ENCODE data around the gene ARL15.

ARL15 gene

DNA sequence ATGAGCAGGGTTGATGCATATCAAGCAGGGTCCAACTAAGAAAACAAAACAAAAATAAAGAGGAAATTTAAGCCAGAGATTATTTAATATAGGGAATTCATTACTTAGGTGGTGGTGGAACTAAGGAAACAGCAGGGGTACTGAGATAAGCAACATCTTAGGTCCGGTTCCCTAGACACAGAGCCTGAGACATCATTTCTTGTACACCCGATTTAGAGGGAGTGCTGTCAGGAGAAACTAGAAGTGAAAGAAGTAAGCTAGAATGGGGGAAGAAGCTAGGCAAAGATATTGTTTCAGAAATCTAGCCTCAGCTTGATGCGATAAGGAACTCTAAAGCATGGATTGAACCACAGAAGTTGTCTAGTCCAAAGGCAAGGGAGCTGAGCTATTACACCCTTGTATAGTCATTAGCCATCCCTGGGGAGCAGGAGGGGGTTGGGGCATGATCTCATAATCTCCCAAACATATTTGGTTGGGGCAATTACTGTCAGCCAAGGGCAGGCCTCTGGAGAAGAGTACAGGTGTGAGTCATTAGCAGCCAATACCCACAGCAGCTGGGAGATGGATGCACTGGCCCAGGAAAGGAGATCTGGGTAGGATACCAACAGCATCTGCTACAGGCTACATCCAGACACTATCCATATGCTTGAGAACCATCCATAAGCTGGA, 194.5 kb downstream of the ARL15 start:
- no peak overlapping the region for H3K4me3 ChIP-seq (replicated peaks in 1 of 2; ENCODE audit: low read depth in 2 of 2, low read length in 2 of 2)
- DNase-seq (ENCODE audit: low read depth in 2 of 2) = peak in 1 of 2 donors; percentile 67
- TF ChIP-seq, protein P1, sequence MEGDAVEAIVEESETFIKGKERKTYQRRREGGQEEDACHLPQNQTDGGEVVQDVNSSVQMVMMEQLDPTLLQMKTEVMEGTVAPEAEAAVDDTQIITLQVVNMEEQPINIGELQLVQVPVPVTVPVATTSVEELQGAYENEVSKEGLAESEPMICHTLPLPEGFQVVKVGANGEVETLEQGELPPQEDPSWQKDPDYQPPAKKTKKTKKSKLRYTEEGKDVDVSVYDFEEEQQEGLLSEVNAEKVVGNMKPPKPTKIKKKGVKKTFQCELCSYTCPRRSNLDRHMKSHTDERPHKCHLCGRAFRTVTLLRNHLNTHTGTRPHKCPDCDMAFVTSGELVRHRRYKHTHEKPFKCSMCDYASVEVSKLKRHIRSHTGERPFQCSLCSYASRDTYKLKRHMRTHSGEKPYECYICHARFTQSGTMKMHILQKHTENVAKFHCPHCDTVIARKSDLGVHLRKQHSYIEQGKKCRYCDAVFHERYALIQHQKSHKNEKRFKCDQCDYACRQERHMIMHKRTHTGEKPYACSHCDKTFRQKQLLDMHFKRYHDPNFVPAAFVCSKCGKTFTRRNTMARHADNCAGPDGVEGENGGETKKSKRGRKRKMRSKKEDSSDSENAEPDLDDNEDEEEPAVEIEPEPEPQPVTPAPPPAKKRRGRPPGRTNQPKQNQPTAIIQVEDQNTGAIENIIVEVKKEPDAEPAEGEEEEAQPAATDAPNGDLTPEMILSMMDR (IDR thresholded peaks at IDR 0.05; ENCODE audit: low read depth, low read length) = no peak

DNA sequence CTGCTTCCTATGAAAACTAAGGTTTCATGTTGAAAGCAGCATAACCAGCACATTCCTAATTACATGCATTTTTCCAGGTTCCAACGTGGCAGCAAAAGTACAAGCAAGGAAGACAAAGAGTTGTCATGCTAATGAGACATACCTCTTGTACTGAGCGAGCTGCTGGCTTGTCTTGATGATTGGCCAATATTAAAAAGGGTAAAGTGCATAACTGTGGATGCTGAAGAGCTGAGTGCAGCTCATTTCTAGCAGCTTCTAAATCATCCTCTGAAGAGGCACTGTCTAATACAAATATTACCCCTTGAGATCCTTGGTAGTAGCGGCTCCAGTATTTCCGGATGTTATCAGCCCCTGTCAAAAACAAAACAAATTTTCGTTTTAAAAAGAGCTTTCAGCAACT, 197.3 kb downstream of the ARL15 start:
- DNase-seq (ENCODE audit: low read depth in 2 of 2) = no peak
- TF ChIP-seq, protein P1 (IDR thresholded peaks at IDR 0.05; ENCODE audit: low read depth, low read length) = no peak
- no peak overlapping the region for H3K4me3 ChIP-seq (replicated peaks in 1 of 2; ENCODE audit: low read depth in 2 of 2, low read length in 2 of 2)

DNA sequence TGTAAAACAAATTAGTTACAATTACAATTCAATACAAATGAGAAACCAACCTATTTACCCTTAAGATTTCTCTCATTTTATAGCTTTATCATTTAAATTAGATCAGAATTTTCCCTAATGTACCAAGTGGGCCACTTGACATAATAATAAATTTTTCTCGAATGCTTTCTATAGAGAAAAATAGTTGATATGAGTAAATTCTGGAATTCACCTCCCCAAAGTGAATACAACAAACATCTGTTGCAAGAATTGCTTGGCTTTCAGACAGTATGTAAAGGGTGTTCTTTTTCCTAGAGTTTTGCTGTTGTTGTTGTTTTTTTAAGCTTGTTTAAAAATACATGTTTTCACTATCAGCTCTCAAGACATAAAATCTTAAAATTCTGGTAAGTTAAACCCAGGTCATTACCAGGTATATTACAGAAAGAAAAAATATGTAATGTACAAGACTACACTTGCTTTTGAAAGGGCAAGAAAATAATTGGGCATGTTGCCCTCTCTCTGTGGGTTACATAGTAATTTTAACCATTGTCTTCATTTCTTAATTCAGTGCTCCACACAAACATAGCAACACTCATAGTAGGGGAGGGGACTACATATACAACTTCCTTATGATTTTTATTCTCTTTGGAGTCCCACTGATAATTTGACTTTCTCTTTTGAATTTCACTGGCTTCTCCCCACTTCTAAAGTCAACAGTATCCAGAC, 200.6 kb downstream of the ARL15 start:
- DNase-seq (ENCODE audit: low read depth in 2 of 2) = peak; percentile 9 to 49
- no peak overlapping the region for H3K4me3 ChIP-seq (replicated peaks in 1 of 2; ENCODE audit: low read depth in 2 of 2, low read length in 2 of 2)
- TF ChIP-seq, protein P1 (IDR thresholded peaks at IDR 0.05; ENCODE audit: low read depth, low read length) = no peak

DNA sequence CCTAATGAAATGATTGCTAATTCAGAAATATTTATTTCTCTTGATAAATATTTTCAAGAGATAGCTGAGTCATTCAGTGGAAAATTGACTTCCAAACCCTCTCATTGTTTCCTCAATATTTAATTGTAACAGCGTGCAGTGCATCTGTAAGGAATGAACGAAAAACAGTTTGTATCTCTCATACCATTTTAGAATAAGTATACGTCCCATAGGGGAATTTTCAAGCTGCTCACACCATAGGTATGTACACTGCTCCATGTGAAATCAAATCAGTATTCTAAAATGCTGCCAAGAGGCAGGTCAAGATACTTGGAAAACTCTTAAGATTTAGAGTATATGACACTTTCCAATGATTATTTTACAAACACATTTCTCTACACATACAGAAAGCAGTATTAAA, 202.2 kb downstream of the ARL15 start:
- DNase-seq (ENCODE audit: low read depth in 2 of 2) = peak in 1 of 2 donors; percentile 18
- TF ChIP-seq, protein P1 (IDR thresholded peaks at IDR 0.05; ENCODE audit: low read depth, low read length) = no peak
- no peak overlapping the region for H3K4me3 ChIP-seq (replicated peaks in 1 of 2; ENCODE audit: low read depth in 2 of 2, low read length in 2 of 2)

DNA sequence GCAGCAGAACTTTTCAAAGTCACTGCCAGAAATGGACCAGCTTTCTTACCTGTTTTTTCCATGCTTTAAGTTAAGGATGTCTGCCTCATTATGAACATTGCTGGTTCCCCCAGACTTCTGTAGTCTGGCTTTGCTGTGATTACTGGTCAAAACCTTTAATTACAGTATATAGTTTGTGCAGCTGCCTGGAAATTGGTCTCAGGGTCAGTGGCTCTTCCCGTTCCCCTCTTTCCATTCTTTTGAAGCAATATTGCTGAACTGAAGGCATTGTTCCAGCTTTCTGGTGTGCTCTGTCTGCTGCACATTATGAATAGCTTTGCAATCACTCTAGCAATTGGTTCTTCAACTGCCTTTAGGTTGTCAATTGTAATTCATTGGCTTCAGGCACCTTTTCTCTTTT, 206.5 kb downstream of the ARL15 start:
- TF ChIP-seq, protein P1 (IDR thresholded peaks at IDR 0.05; ENCODE audit: low read depth, low read length) = no peak
- no peak overlapping the region for H3K4me3 ChIP-seq (replicated peaks in 1 of 2; ENCODE audit: low read depth in 2 of 2, low read length in 2 of 2)

DNA sequence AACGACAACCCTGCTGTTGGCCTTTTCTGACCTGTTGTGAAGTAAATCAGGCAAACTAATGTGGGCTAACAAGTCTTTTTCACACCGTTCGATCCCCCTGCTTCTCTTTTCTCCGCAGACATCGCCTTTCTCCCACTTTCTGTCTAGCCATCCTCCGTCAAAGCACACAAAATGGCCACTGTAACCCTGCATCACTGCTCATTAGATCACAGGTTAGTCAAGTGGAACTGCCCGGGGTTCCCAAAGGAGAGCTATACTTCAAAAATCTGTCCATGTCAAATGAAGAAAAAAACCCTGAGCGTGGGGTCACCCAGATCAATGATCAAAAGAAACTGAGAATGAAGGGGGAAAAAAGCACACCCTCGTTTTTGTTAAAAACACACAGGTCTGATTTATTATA, 212.1 kb downstream of the ARL15 start:
- DNase-seq (ENCODE audit: low read depth in 2 of 2) = no peak

More for the DNA sequence above, 206.5 kb downstream of the ARL15 start:
- no peak for DNase-seq (ENCODE audit: low read depth in 2 of 2)

More for the DNA sequence above, 212.1 kb downstream of the ARL15 start:
- TF ChIP-seq, protein P1 (IDR thresholded peaks at IDR 0.05; ENCODE audit: low read depth, low read length) = no peak
- H3K4me3 ChIP-seq (replicated peaks in 1 of 2; ENCODE audit: low read depth in 2 of 2, low read length in 2 of 2) = no peak overlapping the region

Data from cardiac fibroblast (primary cell).